K562 (cell line): ENCODE measurements around the gene DYNLT4. TPM values are rescaled to one million over a fixed set of nuclear protein-coding genes. Genes with fewer than 3 reads are reported as not detected.

Source experiments
- ARID2 ChIP-seq: fragments of 450-650 bp; IDR thresholded peaks from 2 replicates; pipeline ENCODE4 v1.6.1; 2017; ENCODE audit warnings: antibody characterized with exemption, mild to moderate bottlenecking
- ATF1 ChIP-seq, 2 experiments: fragments of 450-650 bp in 1 of 2; IDR thresholded peaks; 2 replicates each; pipeline ENCODE4 v1.6.1; 2016; ENCODE audit warnings: missing compliant biosample characterization in 1 of 2, missing genetic modification characterization in 1 of 2
- C11orf30 ChIP-seq: fragments of 450-650 bp; IDR thresholded peaks from 2 replicates; pipeline ENCODE4 v1.6.1; 2016; ENCODE audit warnings: low read depth, mild to moderate bottlenecking
- CBX5 ChIP-seq: IDR thresholded peaks from 2 replicates; pipeline ENCODE4 v1.6.1; 2014; ENCODE audit warnings: low read depth, borderline replicate concordance
- CHCHD3 ChIP-seq: fragments of 250-450 bp; sonication (Bioruptor Pico); IDR thresholded peaks from 2 replicates; pipeline ENCODE4 v2.1.2; 2022; ENCODE audit warnings: mild to moderate bottlenecking
- CTCF ChIP-seq, 3 experiments: IDR thresholded peaks in 2 of 3; conservative IDR thresholded peaks in 1 of 3; 2 replicates each; pipeline ENCODE4 v1.5.1; 2011 to 2012; ENCODE audit warnings: low read length in 3 of 3, mild to moderate bottlenecking in 3 of 3, control low read depth in 2 of 3, improper control_type of control experiment in 1 of 3, inconsistent platforms in 1 of 3, low read depth in 1 of 3, mixed read lengths in 1 of 3, moderate library complexity in 1 of 3; ENCODE audit not compliant: insufficient read depth in 2 of 3
- E2F5 ChIP-seq: sonication (generic); formaldehyde crosslinking; IDR thresholded peaks from 2 replicates; pipeline ENCODE4 v1.8.0; 2022; ENCODE audit warnings: mild to moderate bottlenecking, missing genetic modification reagents
- HES1 ChIP-seq: fragments of 450-650 bp; IDR thresholded peaks from 2 replicates; pipeline ENCODE4 v1.6.1; 2016; ENCODE audit warnings: low read depth, mild to moderate bottlenecking, moderate library complexity
- KAT7 ChIP-seq: sonication (generic); formaldehyde crosslinking; IDR thresholded peaks from 2 replicates; pipeline ENCODE4 v1.8.0; 2022; ENCODE audit warnings: missing genetic modification reagents, mild to moderate bottlenecking, borderline replicate concordance
- LARP7 ChIP-seq: fragments of 450-650 bp; IDR thresholded peaks from 2 replicates; pipeline ENCODE4 v1.6.1; 2016
- SRF ChIP-seq, 2 experiments: fragments of 250-450, 450-650 bp in 1 of 2; sonication (Bioruptor Pico) in 1 of 2; sonication (generic) in 1 of 2; formaldehyde crosslinking; IDR thresholded peaks; 2 replicates each; pipeline versions ENCODE4 v1.5.0 to v1.5.1; 2020 to 2022; ENCODE audit warnings: mild to moderate bottlenecking in 1 of 2, missing genetic modification reagents in 1 of 2
- SRSF9 ChIP-seq: fragments of 200-400 bp; formaldehyde crosslinking; IDR thresholded peaks from 2 replicates; pipeline ENCODE4 v1.6.1; 2017; ENCODE audit warnings: low read depth, low read length, borderline replicate concordance
- XRCC5 ChIP-seq: fragments of 200-400 bp; formaldehyde crosslinking; IDR thresholded peaks from 2 replicates; pipeline ENCODE4 v1.6.1; 2017; ENCODE audit warnings: low read depth, mild to moderate bottlenecking, low read length
- ZNF24 ChIP-seq: fragments of 450-650 bp; IDR thresholded peaks from 2 replicates; pipeline ENCODE4 v1.6.1; 2016
- ZNF253 ChIP-seq: fragments of 250-450 bp; sonication (Bioruptor Pico); conservative IDR thresholded peaks from 2 replicates; pipeline ENCODE4 v1.6.1; 2021; ENCODE audit warnings: mild to moderate bottlenecking
- ZNF316 ChIP-seq: fragments of 450-650 bp; IDR thresholded peaks from 2 replicates; pipeline ENCODE4 v1.6.1; 2016
- ZNF518B ChIP-seq: fragments of 250-450 bp; sonication (Bioruptor Pico); IDR thresholded peaks from 2 replicates; pipeline ENCODE4 v1.5.0; 2021; ENCODE audit warnings: mild to moderate bottlenecking, moderate library complexity
- ZNF639 ChIP-seq, 2 experiments: fragments of 200-800 bp in 1 of 2; sonication (Bioruptor generic) in 1 of 2; sonication (generic) in 1 of 2; formaldehyde crosslinking in 1 of 2; IDR thresholded peaks in 1 of 2; conservative IDR thresholded peaks in 1 of 2; 2 replicates each; pipeline versions ENCODE4 v1.5.0 to v1.6.1; 2016 to 2020; ENCODE audit warnings: missing compliant biosample characterization in 1 of 2, missing genetic modification characterization in 1 of 2, missing genetic modification reagents in 1 of 2
- ZNF778 ChIP-seq: fragments of 450-650 bp; formaldehyde crosslinking; IDR thresholded peaks from 2 replicates; pipeline ENCODE4 v1.4.0; 2020; ENCODE audit warnings: mild to moderate bottlenecking, moderate library complexity
- polyA plus RNA-seq, 8 experiments: library from polyadenylated mRNA; depleted of rRNA in 4 of 8; stranded (reverse) in 5 of 8; unstranded in 3 of 8; fragments of >200 nt; fragmentation: Nextera tagmentation in 2 of 8; fragmentation: Illumina TruSeq in 1 of 8; extraction: Ambion mirVana in 2 of 8; extraction: Trizol in 1 of 8; gene quantifications; 2 replicates each; pipeline versions ENCODE4 v1.2.1 to v1.2.3, GENCODE V29; 2011 to 2014; ENCODE audit warnings: inconsistent platforms in 1 of 8, missing spikeins in 1 of 8
- total RNA-seq, 7 experiments: library from RNA; depleted of rRNA in 6 of 7; stranded (reverse); fragments of >200 nt in 6 of 7; fragmentation: Illumina TruSeq in 2 of 7; extraction: Trizol in 2 of 7; gene quantifications; 2 replicates each; pipeline versions ENCODE4 v1.2.1 to v1.2.3, GENCODE V29; 2011 to 2021; ENCODE audit warnings: low replicate concordance in 1 of 7

The DYNLT4 gene
- total and polyA plus RNA-seq, 9 of the 15 experiments (the other 6 are each of a cell fraction or from before 2014, with no cell fraction given) = 0.29 to 0.73 TPM; not detected in 7

- no peak for TF ChIP-seq E2F5
- peak; percentile 92; the same call in 1 of the 2 replicates for TF ChIP-seq KAT7 (CRISPR knock-in tag)
- no peak for TF ChIP-seq C11orf30
- no peak for TF ChIP-seq SRSF9
- no peak for TF ChIP-seq SRF (CRISPR knock-in tag; IDR thresholded peaks at IDR 0.05)
- TF ChIP-seq LARP7 = no peak
- TF ChIP-seq ZNF639 (CRISPR knock-in tag; conservative IDR thresholded peaks at IDR 0.05 in 1 of 2, IDR thresholded peaks at IDR 0.05 in 1 of 2) = 0 out of 4 replicates have a peak, but pooled peaks of 1 of the 2 experiments have one; percentile 35
- TF ChIP-seq ZNF253 (CRISPR knock-in tag) = no peak
- TF ChIP-seq ARID2 = no peak
- no peak for TF ChIP-seq ZNF778 (CRISPR knock-in tag)
- no peak for TF ChIP-seq ATF1 (CRISPR knock-in tag; IDR thresholded peaks at IDR 0.05)
- no peak for TF ChIP-seq ATF1 (tag; IDR thresholded peaks at IDR 0.05)
- no peak for TF ChIP-seq ZNF518B
- TF ChIP-seq CTCF (IDR thresholded peaks at IDR 0.05 in 2 of 3, conservative IDR thresholded peaks at IDR 0.05 in 1 of 3; ENCODE audit: insufficient read depth in 2 of 3, low read depth in 1 of 3, low read length in 3 of 3) = 0 out of 6 replicates have a peak, but pooled peaks of 1 of the 3 experiments have one; percentile 6
- no peak for TF ChIP-seq ZNF24
- no peak for TF ChIP-seq ZNF316
- TF ChIP-seq CHCHD3 (CRISPR knock-in tag) = no peak
- no peak for TF ChIP-seq HES1
- no peak for TF ChIP-seq CBX5
- TF ChIP-seq XRCC5 = no peak
Measured at GRCh38 chr1:44826375-44827196, 19.4 kb upstream of the DYNLT4 start (continued).
